ENCODE measurements around the gene SHB. TPM values are rescaled to one million over a fixed set of nuclear protein-coding genes. Genes with fewer than 3 reads are reported as not detected.

Gene SHB
- total and polyA plus RNA-seq, 2 of the 13 experiments (the other 11 are each of a cell fraction or from before 2014, with no cell fraction given) = 19.4 to 20.7 TPM

DNA sequence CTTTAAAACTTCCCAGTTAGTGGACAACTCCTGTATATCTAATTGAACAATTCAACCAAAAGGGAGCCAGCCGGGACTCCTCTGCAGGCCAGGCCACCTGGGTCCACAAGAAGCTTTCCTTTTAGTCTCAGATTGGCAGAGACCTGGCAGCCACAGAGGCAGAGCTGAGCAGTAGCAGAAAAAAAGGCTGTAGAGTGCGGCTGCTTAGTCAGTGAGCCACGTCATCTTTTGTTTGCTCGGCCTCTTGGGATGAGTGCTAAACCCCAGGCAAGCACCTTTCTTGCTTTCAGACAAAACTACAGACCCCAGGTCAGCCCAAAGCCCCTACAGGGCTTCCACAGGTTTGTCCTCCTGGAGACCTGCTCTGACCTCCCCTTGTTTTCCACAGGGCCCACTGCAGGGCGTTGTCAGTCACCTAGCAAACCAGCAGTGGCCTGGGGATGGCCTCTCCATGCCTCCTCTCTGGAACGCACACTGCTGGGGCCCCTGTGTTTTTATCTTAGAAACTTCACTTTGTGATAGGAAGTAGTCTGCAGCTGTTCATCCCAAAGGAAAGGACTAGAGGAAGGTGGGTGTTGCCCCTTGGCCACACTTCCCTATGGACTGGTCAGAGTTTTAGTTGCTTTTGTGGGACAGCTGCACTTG, 49.9 kb downstream of the SHB start (continued):
- no peak for TF ChIP-seq ZNF788 (CRISPR knock-in tag; IDR thresholded peaks at IDR 0.05; ENCODE audit: borderline replicate concordance)
- TF ChIP-seq, protein P1, sequence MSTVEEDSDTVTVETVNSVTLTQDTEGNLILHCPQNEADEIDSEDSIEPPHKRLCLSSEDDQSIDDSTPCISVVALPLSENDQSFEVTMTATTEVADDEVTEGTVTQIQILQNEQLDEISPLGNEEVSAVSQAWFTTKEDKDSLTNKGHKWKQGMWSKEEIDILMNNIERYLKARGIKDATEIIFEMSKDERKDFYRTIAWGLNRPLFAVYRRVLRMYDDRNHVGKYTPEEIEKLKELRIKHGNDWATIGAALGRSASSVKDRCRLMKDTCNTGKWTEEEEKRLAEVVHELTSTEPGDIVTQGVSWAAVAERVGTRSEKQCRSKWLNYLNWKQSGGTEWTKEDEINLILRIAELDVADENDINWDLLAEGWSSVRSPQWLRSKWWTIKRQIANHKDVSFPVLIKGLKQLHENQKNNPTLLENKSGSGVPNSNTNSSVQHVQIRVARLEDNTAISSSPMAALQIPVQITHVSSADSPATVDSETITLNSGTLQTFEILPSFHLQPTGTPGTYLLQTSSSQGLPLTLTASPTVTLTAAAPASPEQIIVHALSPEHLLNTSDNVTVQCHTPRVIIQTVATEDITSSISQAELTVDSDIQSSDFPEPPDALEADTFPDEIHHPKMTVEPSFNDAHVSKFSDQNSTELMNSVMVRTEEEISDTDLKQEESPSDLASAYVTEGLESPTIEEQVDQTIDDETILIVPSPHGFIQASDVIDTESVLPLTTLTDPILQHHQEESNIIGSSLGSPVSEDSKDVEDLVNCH (CRISPR knock-in tag; IDR thresholded peaks at IDR 0.05) = no peak
- TF ChIP-seq HOXD1 (CRISPR knock-in tag; IDR thresholded peaks at IDR 0.05) = no peak
- TF ChIP-seq, protein P2, sequence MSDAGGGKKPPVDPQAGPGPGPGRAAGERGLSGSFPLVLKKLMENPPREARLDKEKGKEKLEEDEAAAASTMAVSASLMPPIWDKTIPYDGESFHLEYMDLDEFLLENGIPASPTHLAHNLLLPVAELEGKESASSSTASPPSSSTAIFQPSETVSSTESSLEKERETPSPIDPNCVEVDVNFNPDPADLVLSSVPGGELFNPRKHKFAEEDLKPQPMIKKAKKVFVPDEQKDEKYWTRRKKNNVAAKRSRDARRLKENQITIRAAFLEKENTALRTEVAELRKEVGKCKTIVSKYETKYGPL (CRISPR knock-in tag; IDR thresholded peaks at IDR 0.05) = no peak
- TF ChIP-seq, protein P3, sequence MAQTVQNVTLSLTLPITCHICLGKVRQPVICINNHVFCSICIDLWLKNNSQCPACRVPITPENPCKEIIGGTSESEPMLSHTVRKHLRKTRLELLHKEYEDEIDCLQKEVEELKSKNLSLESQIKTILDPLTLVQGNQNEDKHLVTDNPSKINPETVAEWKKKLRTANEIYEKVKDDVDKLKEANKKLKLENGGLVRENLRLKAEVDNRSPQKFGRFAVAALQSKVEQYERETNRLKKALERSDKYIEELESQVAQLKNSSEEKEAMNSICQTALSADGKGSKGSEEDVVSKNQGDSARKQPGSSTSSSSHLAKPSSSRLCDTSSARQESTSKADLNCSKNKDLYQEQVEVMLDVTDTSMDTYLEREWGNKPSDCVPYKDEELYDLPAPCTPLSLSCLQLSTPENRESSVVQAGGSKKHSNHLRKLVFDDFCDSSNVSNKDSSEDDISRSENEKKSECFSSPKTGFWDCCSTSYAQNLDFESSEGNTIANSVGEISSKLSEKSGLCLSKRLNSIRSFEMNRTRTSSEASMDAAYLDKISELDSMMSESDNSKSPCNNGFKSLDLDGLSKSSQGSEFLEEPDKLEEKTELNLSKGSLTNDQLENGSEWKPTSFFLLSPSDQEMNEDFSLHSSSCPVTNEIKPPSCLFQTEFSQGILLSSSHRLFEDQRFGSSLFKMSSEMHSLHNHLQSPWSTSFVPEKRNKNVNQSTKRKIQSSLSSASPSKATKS (CRISPR knock-in tag; IDR thresholded peaks at IDR 0.05) = no peak
- TF ChIP-seq PCBP1 (IDR thresholded peaks at IDR 0.05; ENCODE audit: borderline replicate concordance, low read depth, low read length) = no peak
- no peak for TF ChIP-seq ZNF75D (CRISPR knock-in tag; IDR thresholded peaks at IDR 0.05; ENCODE audit: borderline replicate concordance)
- TF ChIP-seq ZNF12 (CRISPR knock-in tag; IDR thresholded peaks at IDR 0.05) = no peak
- TF ChIP-seq ZNF879 (CRISPR knock-in tag; IDR thresholded peaks at IDR 0.05) = no peak
- TF ChIP-seq PCBP2 (optimal IDR thresholded peaks at IDR 0.05; ENCODE audit: low read depth, low read length, poor library complexity, severe bottlenecking) = no peak
- no peak for TF ChIP-seq SRY (CRISPR knock-in tag; IDR thresholded peaks at IDR 0.05)
- TF ChIP-seq, protein P4, sequence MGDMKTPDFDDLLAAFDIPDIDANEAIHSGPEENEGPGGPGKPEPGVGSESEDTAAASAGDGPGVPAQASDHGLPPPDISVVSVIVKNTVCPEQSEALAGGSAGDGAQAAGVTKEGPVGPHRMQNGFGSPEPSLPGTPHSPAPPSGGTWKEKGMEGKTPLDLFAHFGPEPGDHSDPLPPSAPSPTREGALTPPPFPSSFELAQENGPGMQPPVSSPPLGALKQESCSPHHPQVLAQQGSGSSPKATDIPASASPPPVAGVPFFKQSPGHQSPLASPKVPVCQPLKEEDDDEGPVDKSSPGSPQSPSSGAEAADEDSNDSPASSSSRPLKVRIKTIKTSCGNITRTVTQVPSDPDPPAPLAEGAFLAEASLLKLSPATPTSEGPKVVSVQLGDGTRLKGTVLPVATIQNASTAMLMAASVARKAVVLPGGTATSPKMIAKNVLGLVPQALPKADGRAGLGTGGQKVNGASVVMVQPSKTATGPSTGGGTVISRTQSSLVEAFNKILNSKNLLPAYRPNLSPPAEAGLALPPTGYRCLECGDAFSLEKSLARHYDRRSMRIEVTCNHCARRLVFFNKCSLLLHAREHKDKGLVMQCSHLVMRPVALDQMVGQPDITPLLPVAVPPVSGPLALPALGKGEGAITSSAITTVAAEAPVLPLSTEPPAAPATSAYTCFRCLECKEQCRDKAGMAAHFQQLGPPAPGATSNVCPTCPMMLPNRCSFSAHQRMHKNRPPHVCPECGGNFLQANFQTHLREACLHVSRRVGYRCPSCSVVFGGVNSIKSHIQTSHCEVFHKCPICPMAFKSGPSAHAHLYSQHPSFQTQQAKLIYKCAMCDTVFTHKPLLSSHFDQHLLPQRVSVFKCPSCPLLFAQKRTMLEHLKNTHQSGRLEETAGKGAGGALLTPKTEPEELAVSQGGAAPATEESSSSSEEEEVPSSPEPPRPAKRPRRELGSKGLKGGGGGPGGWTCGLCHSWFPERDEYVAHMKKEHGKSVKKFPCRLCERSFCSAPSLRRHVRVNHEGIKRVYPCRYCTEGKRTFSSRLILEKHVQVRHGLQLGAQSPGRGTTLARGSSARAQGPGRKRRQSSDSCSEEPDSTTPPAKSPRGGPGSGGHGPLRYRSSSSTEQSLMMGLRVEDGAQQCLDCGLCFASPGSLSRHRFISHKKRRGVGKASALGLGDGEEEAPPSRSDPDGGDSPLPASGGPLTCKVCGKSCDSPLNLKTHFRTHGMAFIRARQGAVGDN (CRISPR knock-in tag; IDR thresholded peaks at IDR 0.05) = peak; percentile 72
- TF ChIP-seq SOX5 (CRISPR knock-in tag; IDR thresholded peaks at IDR 0.05; ENCODE audit: borderline replicate concordance) = 0 out of 2 replicates have a peak, but pooled peaks have one; percentile 39
- TF ChIP-seq, protein P5, sequence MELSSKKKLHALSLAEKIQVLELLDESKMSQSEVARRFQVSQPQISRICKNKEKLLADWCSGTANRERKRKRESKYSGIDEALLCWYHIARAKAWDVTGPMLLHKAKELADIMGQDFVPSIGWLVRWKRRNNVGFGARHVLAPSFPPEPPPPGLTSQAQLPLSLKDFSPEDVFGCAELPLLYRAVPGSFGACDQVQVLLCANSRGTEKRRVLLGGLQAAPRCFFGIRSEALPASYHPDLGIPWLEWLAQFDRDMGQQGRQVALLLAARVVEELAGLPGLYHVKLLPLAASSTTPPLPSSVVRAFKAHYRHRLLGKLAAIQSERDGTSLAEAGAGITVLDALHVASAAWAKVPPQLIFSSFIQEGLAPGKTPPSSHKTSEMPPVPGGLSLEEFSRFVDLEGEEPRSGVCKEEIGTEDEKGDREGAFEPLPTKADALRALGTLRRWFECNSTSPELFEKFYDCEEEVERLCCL (CRISPR knock-in tag; IDR thresholded peaks at IDR 0.05; ENCODE audit: borderline replicate concordance) = no peak
- TF ChIP-seq FOXK1 (CRISPR knock-in tag; IDR thresholded peaks at IDR 0.05; ENCODE audit: borderline replicate concordance, low read depth) = no peak
- no peak for TF ChIP-seq ZNF337 (CRISPR knock-in tag; IDR thresholded peaks at IDR 0.05; ENCODE audit: borderline replicate concordance, low read depth)
- TF ChIP-seq SIX1 (CRISPR knock-in tag; IDR thresholded peaks at IDR 0.05; ENCODE audit: borderline replicate concordance) = no peak
- TF ChIP-seq NFATC3 (CRISPR knock-in tag; IDR thresholded peaks at IDR 0.05) = no peak
- TF ChIP-seq ZKSCAN1 (IDR thresholded peaks at IDR 0.05; ENCODE audit: low read length) = no peak

Data from HepG2 (cell line).